IMR-90 (cell line): Measurements from ENCODE around the gene C10orf120.

Experiments used
- CEBPB ChIP-seq: IDR thresholded peaks from 2 replicates; pipeline ENCODE4 v1.6.1; 2012; ENCODE audit warnings: low read depth, low read length, improper control_type of control experiment
- CTCF ChIP-seq: conservative IDR thresholded peaks from 2 replicates; pipeline ENCODE4 v1.5.1; 2012; ENCODE audit warnings: mild to moderate bottlenecking, low read depth, low read length, improper control_type of control experiment
- FOS ChIP-seq: fragments of 150-350 bp; IDR thresholded peaks from 2 replicates; pipeline ENCODE4 v1.6.1; 2016; ENCODE audit warnings: low read depth, low read length
- MAZ ChIP-seq: IDR thresholded peaks from 2 replicates; pipeline ENCODE4 v1.6.1; 2012; ENCODE audit warnings: low read depth, mild to moderate bottlenecking, low read length, improper control_type of control experiment, moderate library complexity, borderline replicate concordance
- POLR2A ChIP-seq: IDR thresholded peaks from 2 replicates; pipeline ENCODE4 v1.6.1; 2012; ENCODE audit warnings: mild to moderate bottlenecking, low read depth, low read length
- RAD21 ChIP-seq: IDR thresholded peaks from 2 replicates; pipeline ENCODE4 v1.6.1; 2012; ENCODE audit warnings: low read length, improper control_type of control experiment
- RFX5 ChIP-seq: IDR thresholded peaks from 2 replicates; pipeline ENCODE4 v1.8.0; 2012; ENCODE audit warnings: low read depth, mild to moderate bottlenecking, low read length, moderate library complexity

- TF ChIP-seq POLR2A, result no peak
- TF ChIP-seq CTCF, result no peak
- no peak for TF ChIP-seq RAD21
- no peak for TF ChIP-seq MAZ
- TF ChIP-seq CEBPB, result no peak
- no peak for TF ChIP-seq FOS
- no peak for TF ChIP-seq RFX5
Measured at GRCh38 chr10:122699796-122700455, at the start of gene C10orf120.
